Liver (tissue), 9 donors: ENCODE measurements around the gene MKI67. TPM values are rescaled to one million over a fixed set of nuclear protein-coding genes. Genes with fewer than 3 reads are reported as not detected.

Source experiments
- DNase-seq: peaks from one replicate; pipeline ENCODE4 v3.0.0-alpha.2; 2017; ENCODE audit warnings: low spot score
- H3K27ac ChIP-seq, 2 donors: one replicate each; pipeline ENCODE4 v1.7.0; 2013; ENCODE audit warnings: inconsistent platforms in 2 of 2, low read length in 2 of 2, control low read depth in 1 of 2, low read depth in 1 of 2, mild to moderate bottlenecking in 1 of 2
- H3K27me3 ChIP-seq, 4 donors: one replicate each; pipeline versions ENCODE4 v1.6.1 to v1.7.0; 2013; ENCODE audit warnings: low read length in 3 of 4, inconsistent platforms in 1 of 4, mild to moderate bottlenecking in 1 of 4, moderate library complexity in 1 of 4; ENCODE audit not compliant: control insufficient read depth in 4 of 4, insufficient read depth in 4 of 4
- H3K36me3 ChIP-seq, 4 donors: one replicate each; pipeline versions ENCODE4 v1.6.1 to v1.7.0; 2013; ENCODE audit warnings: low read length in 3 of 4, mild to moderate bottlenecking in 3 of 4, low read depth in 1 of 4, moderate library complexity in 1 of 4; ENCODE audit not compliant: control insufficient read depth in 4 of 4, insufficient read depth in 3 of 4
- H3K4me1 ChIP-seq, 4 donors: one replicate each; pipeline versions ENCODE4 v1.6.1 to v1.7.0; 2013; ENCODE audit warnings: low read length in 3 of 4, mild to moderate bottlenecking in 3 of 4, moderate library complexity in 1 of 4; ENCODE audit not compliant: control insufficient read depth in 4 of 4, insufficient read depth in 4 of 4
- H3K4me3 ChIP-seq, 3 donors: one replicate each; pipeline versions ENCODE4 v1.6.1 to v1.7.0; 2013; ENCODE audit warnings: low read length in 3 of 3, control low read depth in 1 of 3, low read depth in 1 of 3, mild to moderate bottlenecking in 1 of 3
- H3K9ac ChIP-seq, 2 donors: one replicate each; pipeline ENCODE4 v1.7.0; 2013; ENCODE audit warnings: low read length in 2 of 2, mild to moderate bottlenecking in 2 of 2, moderate library complexity in 2 of 2, control low read depth in 1 of 2, low read depth in 1 of 2
- H3K9me3 ChIP-seq, 4 donors: one replicate each; pipeline versions ENCODE4 v1.6.1 to v1.7.0; 2013; ENCODE audit warnings: low read length in 3 of 4; ENCODE audit not compliant: control insufficient read depth in 4 of 4
- ATF3 ChIP-seq: IDR thresholded peaks from 2 replicates; pipeline ENCODE4 v1.6.1; 2016; ENCODE audit warnings: antibody characterized with exemption
- EGR1 ChIP-seq, 2 donors: IDR thresholded peaks; 2 replicates each; pipeline ENCODE4 v1.6.1; 2016 to 2018; ENCODE audit warnings: antibody characterized with exemption in 2 of 2, low read depth in 2 of 2
- FOXA2 ChIP-seq: IDR thresholded peaks from 2 replicates; pipeline ENCODE4 v1.6.1; 2016; ENCODE audit warnings: antibody characterized with exemption
- HNF4A ChIP-seq, 2 donors: conservative IDR thresholded peaks; 2 replicates each; pipeline ENCODE4 v1.6.1; 2016; ENCODE audit warnings: antibody characterized with exemption in 2 of 2, mild to moderate bottlenecking in 2 of 2
- JUND ChIP-seq, 2 donors: IDR thresholded peaks; 2 replicates each; pipeline ENCODE4 v1.6.1; 2016; ENCODE audit warnings: antibody characterized with exemption in 2 of 2
- NR2F2 ChIP-seq: IDR thresholded peaks from 2 replicates; pipeline ENCODE4 v1.6.1; 2016; ENCODE audit warnings: antibody characterized with exemption
- REST ChIP-seq: IDR thresholded peaks from 2 replicates; pipeline ENCODE4 v1.6.1; 2016; ENCODE audit warnings: antibody characterized with exemption, mild to moderate bottlenecking
- SP1 ChIP-seq: IDR thresholded peaks from 2 replicates; pipeline ENCODE4 v1.6.1; 2018; ENCODE audit warnings: antibody characterized with exemption, mild to moderate bottlenecking
- TAF1 ChIP-seq: conservative IDR thresholded peaks from 2 replicates; pipeline ENCODE4 v1.6.1; 2016; ENCODE audit warnings: antibody characterized with exemption, mild to moderate bottlenecking
- WGBS: extraction: QIAGEN DNeasy Blood & Tissue Kit; methylation state at CpG from one replicate; pipeline ENCODE4 v1.1.7; 2013; 5-methylcytosine and 5-hydroxymethylcytosine counted together
- polyA plus RNA-seq, 2 donors: library from polyadenylated mRNA; stranded (reverse) in 1 of 2; unstranded in 1 of 2; fragments of 200-250 nt in 1 of 2; fragments of >200 nt in 1 of 2; fragmentation: Nextera tagmentation in 1 of 2; extraction: Ambion mirVana in 1 of 2; gene quantifications; one replicate each; pipeline versions ENCODE4 v1.2.1 to v1.2.3, GENCODE V29; 2013 to 2015
- total RNA-seq, 2 donors: library from RNA; depleted of rRNA; stranded (reverse); fragments of >200 nt; gene quantifications; one replicate each; pipeline ENCODE4 v1.2.3, GENCODE V29; 2014
- TF ChIP-seq, protein P1 (sequence below): IDR thresholded peaks from 2 replicates; pipeline ENCODE4 v1.6.1; 2016; ENCODE audit warnings: antibody characterized with exemption
- donor health status: healthy.
- donor health status: healthy.
- donor health status: healthy.
- donor health status: healthy.
- donor health status: healthy.

Gene MKI67
- total and polyA plus RNA-seq, 4 donors = 0.25 to 54.5 (median 1.1) TPM

- Histone ChIP-seq H3K27ac (no peak overlapping the region), H3K27me3 (peaks cover 0 to 2% (median 0%) of the 10 kb centered on the region in 4 donors), H3K4me1 (no peaks in the 10 kb centered on the region), H3K36me3 (peaks cover 0 to 4% (median 0%) of the 10 kb centered on the region in 4 donors), H3K4me3 (no peak overlapping the region), H3K9ac (no peak overlapping the region), H3K9me3 (no peaks in the 10 kb centered on the region)
- 55% methylated on average over 12 of the region's 12 CpGs for WGBS
- no peak for DNase-seq
- TF ChIP-seq JUND (IDR thresholded peaks at IDR 0.05) = no peak
These were observed 38.1 kb downstream of the MKI67 start for GRCh38 chr10:128087884-128088709.

DNA sequence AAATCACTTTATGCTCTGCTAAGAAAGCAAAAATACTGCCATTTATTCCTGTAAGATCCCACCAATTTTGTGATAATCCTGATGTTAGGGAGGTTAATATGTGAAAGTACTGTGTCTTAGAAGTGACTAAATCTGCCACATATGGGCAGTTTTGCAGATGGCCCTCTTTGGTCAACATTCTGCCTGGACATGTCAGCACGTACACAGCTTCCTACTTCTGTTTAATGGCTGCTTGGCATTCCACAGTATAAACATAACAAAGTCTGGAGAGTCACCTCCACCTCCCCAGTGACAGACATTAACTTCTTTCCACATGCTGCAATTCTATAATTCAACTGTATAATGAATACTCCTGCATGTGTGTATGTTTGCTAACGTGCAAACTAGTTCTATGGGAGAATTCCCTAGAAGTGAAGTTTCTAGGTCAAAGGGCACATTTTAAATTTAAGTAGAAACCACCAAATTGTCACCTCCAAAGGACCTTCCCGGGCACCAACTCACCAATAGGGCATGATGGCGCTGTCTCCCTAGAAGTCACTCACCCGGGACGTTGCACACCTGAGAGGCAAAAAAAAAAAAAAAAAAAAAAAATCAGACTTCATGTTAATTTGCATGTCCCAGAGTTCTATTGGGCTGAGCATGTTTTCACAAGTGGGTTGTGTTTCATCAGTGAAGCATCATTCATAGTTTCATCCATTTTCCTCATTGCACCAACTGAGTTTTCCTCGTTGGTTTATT lies 38.9 kb downstream of the MKI67 start:
- no peak for DNase-seq
- Histone ChIP-seq H3K4me1 (no peaks in the 10 kb centered on the region), H3K27me3 (peaks cover 0 to 2% (median 0%) of the 10 kb centered on the region in 4 donors), H3K4me3 (no peak overlapping the region), H3K9me3 (no peaks in the 10 kb centered on the region), H3K27ac (no peak overlapping the region), H3K9ac (no peak overlapping the region), H3K36me3 (peaks cover 0 to 4% (median 0%) of the 10 kb centered on the region in 4 donors)
- 75% methylated on average over 7 of the region's 7 CpGs for WGBS
- TF ChIP-seq NR2F2 (no peak), REST (no peak), EGR1 (IDR thresholded peaks at IDR 0.05; ENCODE audit: low read depth in 2 of 2) (no peak), HNF4A (conservative IDR thresholded peaks at IDR 0.05) (no peak), TAF1 (no peak), SP1 (no peak), ATF3 (no peak), FOXA2 (no peak)
- TF ChIP-seq, protein P1, sequence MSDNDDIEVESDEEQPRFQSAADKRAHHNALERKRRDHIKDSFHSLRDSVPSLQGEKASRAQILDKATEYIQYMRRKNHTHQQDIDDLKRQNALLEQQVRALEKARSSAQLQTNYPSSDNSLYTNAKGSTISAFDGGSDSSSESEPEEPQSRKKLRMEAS = no peak
